Neural cell (in vitro differentiated cells): ENCODE data around the gene MORC3. TPM values are rescaled to one million over a fixed set of nuclear protein-coding genes. Genes with fewer than 3 reads are reported as not detected.

ENCODE experiments used
- H2AFZ ChIP-seq: fragments of 200-600, 300-800 bp; sonication (generic), shearing (Covaris generic); 2 replicates; pipeline ENCODE4 v1.6.0; 2014; ENCODE audit warnings: low read depth, mild to moderate bottlenecking, antibody characterized with exemption, low read length, moderate library complexity
- H3F3A ChIP-seq: fragments of 200-600 bp; shearing (Covaris generic); 2 replicates; pipeline ENCODE4 v1.6.1; 2016; ENCODE audit warnings: mild to moderate bottlenecking, moderate library complexity, mixed read lengths, antibody characterized with exemption, low read length; ENCODE audit not compliant: insufficient read depth, poor library complexity, severe bottlenecking
- H3K27ac ChIP-seq: fragments of 200-600, 300-800 bp; sonication (generic), shearing (Covaris generic); 2 replicates; pipeline ENCODE4 v1.5.1; 2014; ENCODE audit warnings: mild to moderate bottlenecking, low read length, moderate library complexity
- H3K27me3 ChIP-seq: fragments of 300-800, 200-600 bp; sonication (generic), shearing (Covaris generic); 2 replicates; pipeline ENCODE4 v1.6.0; 2014; ENCODE audit warnings: mild to moderate bottlenecking, low read depth, low read length, moderate library complexity; ENCODE audit not compliant: insufficient read depth
- H3K36me3 ChIP-seq: fragments of 300-800, 200-600 bp; sonication (generic), shearing (Covaris generic); 2 replicates; pipeline ENCODE4 v1.5.1; 2014; ENCODE audit warnings: mild to moderate bottlenecking, antibody characterized with exemption, low read length, moderate library complexity; ENCODE audit not compliant: insufficient read depth
- H3K4me2 ChIP-seq: fragments of 300-800, 200-600 bp; sonication (generic), shearing (Covaris generic); 2 replicates; pipeline ENCODE4 v1.6.0; 2014; ENCODE audit warnings: mild to moderate bottlenecking, low read length
- H3K4me3 ChIP-seq: fragments of 300-800, 200-600 bp; sonication (generic), shearing (Covaris generic); 2 replicates; pipeline ENCODE4 v1.5.1; 2014; ENCODE audit warnings: mild to moderate bottlenecking, low read length, moderate library complexity
- H3K79me2 ChIP-seq: fragments of 200-600 bp; shearing (Covaris generic); replicated peaks from 2 replicates; pipeline ENCODE4 v1.6.0; 2014; ENCODE audit warnings: mild to moderate bottlenecking, low read length, moderate library complexity; ENCODE audit not compliant: insufficient read depth
- H3K9ac ChIP-seq: fragments of 300-800, 200-600 bp; sonication (generic), shearing (Covaris generic); 2 replicates; pipeline ENCODE4 v1.6.1; 2016; ENCODE audit warnings: mild to moderate bottlenecking, low read length, mixed read lengths
- H3K9me2 ChIP-seq: fragments of 200-600 bp; shearing (Covaris generic); 2 replicates; pipeline ENCODE4 v1.6.1; 2016; ENCODE audit warnings: mild to moderate bottlenecking, low read length, mixed read lengths; ENCODE audit not compliant: insufficient read depth
- H3K9me3 ChIP-seq: fragments of 200-600, 300-800 bp; sonication (generic), shearing (Covaris generic); 2 replicates; pipeline ENCODE4 v1.6.1; 2016; ENCODE audit warnings: mild to moderate bottlenecking, mixed run types, low read length, moderate library complexity, mixed read lengths
- H4K20me1 ChIP-seq: fragments of 200-600 bp; shearing (Covaris generic); 2 replicates; pipeline ENCODE4 v1.6.1; 2016; ENCODE audit warnings: mild to moderate bottlenecking, mixed run types; ENCODE audit not compliant: insufficient read depth
- CTCF ChIP-seq: fragments of 450-650 bp; IDR thresholded peaks from 2 replicates; pipeline ENCODE4 v1.5.1; 2014; ENCODE audit warnings: antibody characterized with exemption, mild to moderate bottlenecking, moderate library complexity; ENCODE audit not compliant: poor library complexity, severe bottlenecking
- EP300 ChIP-seq: fragments of 450-650 bp; conservative IDR thresholded peaks from 2 replicates; pipeline ENCODE4 v1.6.1; 2014; ENCODE audit warnings: antibody characterized with exemption, mild to moderate bottlenecking, moderate library complexity; ENCODE audit not compliant: poor library complexity, severe bottlenecking
- EZH2 ChIP-seq: fragments of 200-600, 300-800 bp; shearing (Covaris generic), sonication (generic); IDR thresholded peaks from 2 replicates; pipeline ENCODE4 v1.6.1; 2014; ENCODE audit warnings: antibody characterized with exemption, low read length, borderline replicate concordance, mild to moderate bottlenecking; ENCODE audit not compliant: insufficient read depth, poor library complexity, severe bottlenecking
- MXI1 ChIP-seq: fragments of 450-650 bp; conservative IDR thresholded peaks from 2 replicates; pipeline ENCODE4 v1.6.1; 2014; ENCODE audit warnings: antibody characterized with exemption, mild to moderate bottlenecking; ENCODE audit not compliant: poor library complexity, severe bottlenecking
- POLR2AphosphoS5 ChIP-seq: IDR thresholded peaks from 2 replicates; pipeline ENCODE4 v1.6.1; 2012
- RAD21 ChIP-seq: fragments of 450-650 bp; conservative IDR thresholded peaks from 2 replicates; pipeline ENCODE4 v1.6.1; 2014; ENCODE audit warnings: antibody characterized with exemption, mild to moderate bottlenecking, moderate library complexity
- REST ChIP-seq: IDR thresholded peaks from 2 replicates; pipeline ENCODE4 v1.6.1; 2012; ENCODE audit warnings: borderline replicate concordance
- SMC3 ChIP-seq: fragments of 450-650 bp; conservative IDR thresholded peaks from 2 replicates; pipeline ENCODE4 v1.6.1; 2014; ENCODE audit warnings: antibody characterized with exemption, mild to moderate bottlenecking, moderate library complexity; ENCODE audit not compliant: poor library complexity
- TAF1 ChIP-seq: IDR thresholded peaks from 2 replicates; pipeline ENCODE4 v1.6.1; 2012; ENCODE audit warnings: low read depth
- polyA plus RNA-seq: library from polyadenylated mRNA; depleted of rRNA; stranded (reverse); fragments of >200 nt; gene quantifications from 2 replicates; pipeline ENCODE4 v1.2.3, GENCODE V29; 2014

The MORC3 gene
- polyA plus RNA-seq, 1 donor from 2014 or later = 65.4 TPM

GRCh38 chr21:36420571-36421339 is 100.8 kb downstream of the MORC3 start:
- Histone ChIP-seq H3K4me3 (no peak overlapping the region), H2AFZ (no peak overlapping the region), H3K27me3 (no peaks in the 10 kb centered on the region), H3K36me3 (no peaks in the 10 kb centered on the region), H3K79me2 (no peaks in the 10 kb centered on the region), H3K27ac (no peak overlapping the region), H3K9me3 (no peaks in the 10 kb centered on the region), H3F3A (no peaks in the 10 kb centered on the region), H3K9ac (no peak overlapping the region), H3K4me2 (no peak overlapping the region), H4K20me1 (no peaks in the 10 kb centered on the region), H3K9me2 (no peaks in the 10 kb centered on the region)
- TF ChIP-seq EZH2 (no peak), MXI1 (no peak), POLR2AphosphoS5 (no peak), EP300 (no peak), TAF1 (no peak), REST (no peak), CTCF (no peak), SMC3 (no peak), RAD21 (no peak)

- no peak overlapping the region for H2AFZ ChIP-seq
- TF ChIP-seq SMC3 (no peak), MXI1 (no peak), CTCF (no peak), REST (no peak), TAF1 (no peak)
- H3K9me2 ChIP-seq = no peaks in the 10 kb centered on the region
- H4K20me1 ChIP-seq = no peaks in the 10 kb centered on the region
- H3K27ac ChIP-seq = no peak overlapping the region
- no peaks in the 10 kb centered on the region for H3K27me3 ChIP-seq
- H3F3A ChIP-seq = no peaks in the 10 kb centered on the region
- no peak overlapping the region for H3K9ac ChIP-seq
- H3K79me2 ChIP-seq = no peaks in the 10 kb centered on the region
- no peaks in the 10 kb centered on the region for H3K36me3 ChIP-seq
- no peaks in the 10 kb centered on the region for H3K9me3 ChIP-seq
- no peak overlapping the region for H3K4me2 ChIP-seq
- no peak overlapping the region for H3K4me3 ChIP-seq
These were observed 102.5 kb downstream of the MORC3 start for GRCh38 chr21:36422279-36423098.
